Measurements from ENCODE around the gene PCYT1B.

Gene PCYT1B

DNA sequence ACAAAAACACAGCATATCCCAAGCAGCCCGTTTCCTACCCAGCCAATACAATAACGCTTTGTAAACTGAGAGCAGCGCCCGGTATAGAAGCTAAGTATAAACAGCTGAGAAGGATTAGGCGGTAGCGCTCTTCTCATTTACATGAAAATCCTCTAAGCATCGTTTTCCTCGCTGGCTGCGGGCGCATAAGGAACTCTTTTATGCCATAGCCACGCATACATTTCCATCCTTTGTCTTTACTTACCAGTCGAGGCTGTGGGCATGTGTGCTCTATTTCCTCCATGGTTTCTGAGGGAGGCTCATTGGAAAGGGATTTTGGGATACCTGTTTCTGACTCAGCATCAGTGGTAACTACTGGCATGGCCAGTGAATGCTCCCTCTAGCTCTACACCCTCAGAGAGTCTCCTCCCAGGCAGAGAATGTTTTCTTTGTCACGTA lies 383 bp downstream of the PCYT1B start:
- H3K4me3 ChIP-seq (ENCODE audit: control insufficient read depth in 1 of 7, extremely low read depth in 1 of 7, insufficient read depth in 4 of 7, low read depth in 2 of 7, low read length in 6 of 7), result peak overlapping the region; percentile 20 to 85 (median 64)
- H3K36me3 ChIP-seq (ENCODE audit: control insufficient read depth in 4 of 4, insufficient read depth in 4 of 4, low read length in 3 of 4), result peaks cover 0 to 3% (median 1%) of the 10 kb centered on the region in 4 experiments
- ChIA-PET CTCF (interaction anchor here (0.5 to 1.6 kb wide), 4 partner anchors 11 to 801 kb away, joined by 3 to 5 read pairs (median 4); no protein-coding TSS in a partner anchor), POLR2A (no interaction called here)
- peaks cover 0 to 11% (median 0%) of the 10 kb centered on the region in 5 experiments for H3K27me3 ChIP-seq (replicated peaks in 2 of 5; ENCODE audit: control insufficient read depth in 4 of 5, insufficient read depth in 5 of 5, low read length in 4 of 5)
- DNase-seq, result peak in 2 of 3 donors; percentile 14 to 30
- H3K27ac ChIP-seq (ENCODE audit: insufficient read depth in 1 of 2, low read depth in 1 of 2, low read length in 2 of 2, poor library complexity in 1 of 2, severe bottlenecking in 2 of 2), result peak overlapping the region; percentile 62 to 80
- H3K4me1 ChIP-seq (ENCODE audit: control extremely low read depth in 1 of 4, control insufficient read depth in 4 of 4, insufficient read depth in 4 of 4, low read length in 3 of 4), result peaks cover 0 to 15% (median 9%) of the 10 kb centered on the region in 4 experiments
- 7% methylated on average over 12 of the region's 13 CpGs for WGBS (ENCODE audit: insufficient coverage)
- no peaks in the 10 kb centered on the region for H3K9me3 ChIP-seq (ENCODE audit: control extremely low read depth in 1 of 5, control insufficient read depth in 4 of 5, insufficient read depth in 2 of 5, low read depth in 1 of 5, low read length in 4 of 5)

DNA sequence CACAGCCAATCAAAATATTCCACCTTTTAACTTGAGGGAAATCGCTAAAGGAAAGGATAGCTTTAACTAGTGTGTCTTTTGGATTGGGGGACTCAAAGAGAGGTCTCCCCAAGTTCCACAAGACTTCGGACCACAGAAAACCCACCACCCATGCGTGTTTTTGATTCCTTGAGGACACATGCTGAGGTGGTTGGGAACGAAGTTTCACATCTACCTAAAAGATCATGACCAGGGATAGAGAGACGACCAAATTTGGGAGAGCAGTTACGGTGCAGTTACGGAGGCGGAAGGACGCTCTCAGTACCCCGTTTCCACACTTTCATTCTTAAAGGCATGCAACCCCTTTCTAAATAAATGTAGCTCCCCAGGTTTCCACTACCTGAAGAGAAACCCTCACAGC lies 1.1 kb downstream of the PCYT1B start:
- no CpG with 5 or more reads among the region's 10 CpGs for WGBS (ENCODE audit: insufficient coverage)
- Histone ChIP-seq H3K27ac (ENCODE audit: insufficient read depth in 1 of 2, low read depth in 1 of 2, low read length in 2 of 2, poor library complexity in 1 of 2, severe bottlenecking in 2 of 2) (peak overlapping the region; percentile 62 to 80), H3K4me1 (ENCODE audit: control extremely low read depth in 1 of 4, control insufficient read depth in 4 of 4, insufficient read depth in 4 of 4, low read length in 3 of 4) (peaks cover 0 to 15% (median 9%) of the 10 kb centered on the region in 4 experiments), H3K9me3 (ENCODE audit: control extremely low read depth in 1 of 5, control insufficient read depth in 4 of 5, insufficient read depth in 2 of 5, low read depth in 1 of 5, low read length in 4 of 5) (no peaks in the 10 kb centered on the region), H3K36me3 (ENCODE audit: control insufficient read depth in 4 of 4, insufficient read depth in 4 of 4, low read length in 3 of 4) (peaks cover 0 to 3% (median 1%) of the 10 kb centered on the region in 4 experiments), H3K4me3 (ENCODE audit: control insufficient read depth in 1 of 7, extremely low read depth in 1 of 7, insufficient read depth in 4 of 7, low read depth in 2 of 7, low read length in 6 of 7) (peak overlapping the region in 6 of 7 experiments; percentile 61 to 85 (median 66)), H3K27me3 (replicated peaks in 2 of 5; ENCODE audit: control insufficient read depth in 4 of 5, insufficient read depth in 5 of 5, low read length in 4 of 5) (peaks cover 0 to 11% (median 0%) of the 10 kb centered on the region in 5 experiments)
- ChIA-PET CTCF (interaction anchor here (0.5 to 1.6 kb wide), 3 partner anchors 10 to 800 kb away, joined by 3 to 4 read pairs (median 3); no protein-coding TSS in a partner anchor), POLR2A (no interaction called here)
- DNase-seq, result peak in 2 of 3 donors; percentile 12 to 17

DNA sequence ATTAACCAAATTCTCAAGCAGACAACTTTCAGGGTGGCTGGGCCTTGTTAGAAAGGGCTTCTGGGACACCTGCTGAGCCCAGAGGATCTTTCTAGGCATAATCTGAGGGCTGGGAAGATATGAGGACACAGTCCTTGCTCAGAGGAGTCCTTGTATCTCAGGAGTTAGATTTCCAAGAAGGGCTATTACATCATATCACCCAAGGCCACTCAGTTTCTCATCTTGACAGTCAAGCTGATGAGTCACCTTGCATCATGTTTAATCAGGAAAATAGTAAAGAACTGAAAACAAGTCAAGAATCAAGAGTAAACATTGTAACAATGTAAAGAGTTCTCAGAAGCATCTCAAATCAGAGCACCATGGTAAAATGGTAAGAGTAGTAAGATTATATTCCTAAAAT lies 4.0 kb downstream of the PCYT1B start:
- no peak for DNase-seq
- Histone ChIP-seq H3K9me3 (ENCODE audit: control extremely low read depth in 1 of 5, control insufficient read depth in 4 of 5, insufficient read depth in 2 of 5, low read depth in 1 of 5, low read length in 4 of 5) (no peaks in the 10 kb centered on the region), H3K4me1 (ENCODE audit: control extremely low read depth in 1 of 4, control insufficient read depth in 4 of 4, insufficient read depth in 4 of 4, low read length in 3 of 4) (peaks cover 0 to 14% (median 9%) of the 10 kb centered on the region in 4 experiments), H3K27me3 (replicated peaks in 2 of 5; ENCODE audit: control insufficient read depth in 4 of 5, insufficient read depth in 5 of 5, low read length in 4 of 5) (peaks cover 0 to 11% (median 0%) of the 10 kb centered on the region in 5 experiments), H3K4me3 (ENCODE audit: control insufficient read depth in 1 of 7, extremely low read depth in 1 of 7, insufficient read depth in 4 of 7, low read depth in 2 of 7, low read length in 6 of 7) (no peak overlapping the region), H3K36me3 (ENCODE audit: control insufficient read depth in 4 of 4, insufficient read depth in 4 of 4, low read length in 3 of 4) (peaks cover 0 to 3% (median 1%) of the 10 kb centered on the region in 4 experiments), H3K27ac (ENCODE audit: insufficient read depth in 1 of 2, low read depth in 1 of 2, low read length in 2 of 2, poor library complexity in 1 of 2, severe bottlenecking in 2 of 2) (no peak overlapping the region)
- CTCF ChIA-PET, result no interaction called here
- POLR2A ChIA-PET, result no interaction called here

DNA sequence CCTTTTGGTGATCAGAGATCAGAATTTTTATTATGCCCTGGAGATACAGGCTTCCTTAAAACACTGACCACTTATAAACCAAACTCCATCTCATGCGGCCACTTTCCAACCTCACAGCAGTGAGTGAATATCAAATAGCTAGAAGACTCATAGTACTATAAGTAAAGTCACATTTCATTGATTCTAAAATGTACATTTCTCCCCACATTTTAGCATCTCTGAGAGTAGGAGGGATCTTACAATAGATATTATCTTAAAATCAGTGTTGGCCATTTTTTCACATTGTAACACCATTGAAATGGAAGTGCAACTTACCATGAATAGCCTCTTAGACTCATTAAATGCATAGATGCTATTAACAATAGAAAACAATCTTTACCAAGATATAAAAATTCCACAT lies 17.4 kb downstream of the PCYT1B start:
- ChIA-PET POLR2A (no interaction called here), CTCF (no interaction called here)
- H3K27me3 ChIP-seq (replicated peaks in 2 of 5; ENCODE audit: control insufficient read depth in 4 of 5, insufficient read depth in 5 of 5, low read length in 4 of 5), result peaks cover 0 to 2% (median 0%) of the 10 kb centered on the region in 5 experiments
- no peak for DNase-seq
- no peak overlapping the region for H3K4me3 ChIP-seq (ENCODE audit: control insufficient read depth in 1 of 7, extremely low read depth in 1 of 7, insufficient read depth in 4 of 7, low read depth in 2 of 7, low read length in 6 of 7)
- no peaks in the 10 kb centered on the region for H3K9me3 ChIP-seq (ENCODE audit: control extremely low read depth in 1 of 5, control insufficient read depth in 4 of 5, insufficient read depth in 2 of 5, low read depth in 1 of 5, low read length in 4 of 5)
- no CpG with 5 or more reads among the region's 1 CpG for WGBS (ENCODE audit: insufficient coverage)
- no peaks in the 10 kb centered on the region for H3K4me1 ChIP-seq (ENCODE audit: control extremely low read depth in 1 of 4, control insufficient read depth in 4 of 4, insufficient read depth in 4 of 4, low read length in 3 of 4)
- H3K36me3 ChIP-seq (ENCODE audit: control insufficient read depth in 4 of 4, insufficient read depth in 4 of 4, low read length in 3 of 4), result no peaks in the 10 kb centered on the region
- H3K27ac ChIP-seq (ENCODE audit: insufficient read depth in 1 of 2, low read depth in 1 of 2, low read length in 2 of 2, poor library complexity in 1 of 2, severe bottlenecking in 2 of 2), result no peak overlapping the region

DNA sequence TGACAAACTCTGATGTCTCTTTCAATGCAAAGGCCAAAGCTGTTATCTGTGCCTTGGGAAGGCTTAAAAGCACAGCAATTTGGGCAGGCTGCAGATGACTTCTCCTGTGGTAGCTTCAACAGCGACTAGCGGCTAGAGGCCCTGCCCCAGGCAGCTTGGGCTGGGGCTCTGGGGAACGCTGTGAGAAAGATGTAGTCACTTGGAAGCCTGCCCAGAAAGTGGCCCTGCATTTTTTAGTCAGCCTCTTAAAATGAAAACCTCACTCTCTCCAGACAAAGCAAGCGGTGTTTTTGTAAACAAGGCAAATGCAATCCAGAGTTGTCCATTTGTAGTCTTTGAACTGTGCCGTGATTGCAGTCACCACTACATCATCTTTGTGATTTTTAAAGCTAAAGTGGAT lies 27.5 kb downstream of the PCYT1B start:
- POLR2A ChIA-PET, result no interaction called here

DNA sequence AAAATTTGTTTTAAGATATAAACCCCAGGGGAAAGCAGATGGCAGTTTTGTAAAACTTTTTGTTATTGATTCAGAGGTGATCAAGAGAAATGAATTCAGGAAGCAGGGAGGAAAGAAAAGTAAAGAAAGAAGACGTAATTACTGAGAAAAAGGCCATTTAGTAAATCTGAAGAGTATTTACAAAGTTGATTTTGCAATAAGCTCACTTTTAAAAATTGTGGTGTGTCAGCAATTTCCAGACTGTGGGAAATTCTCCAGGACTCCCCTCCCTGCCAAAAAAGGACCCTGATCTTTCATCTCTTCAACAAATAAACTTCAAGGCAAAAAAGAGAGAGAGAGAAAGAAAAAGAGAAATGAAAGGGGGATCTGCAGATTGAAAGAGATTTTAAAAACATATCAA lies 36.6 kb downstream of the PCYT1B start:
- ChIA-PET CTCF (no interaction called here), POLR2A (no interaction called here)
- Histone ChIP-seq H3K27ac (ENCODE audit: insufficient read depth in 1 of 2, low read depth in 1 of 2, low read length in 2 of 2, poor library complexity in 1 of 2, severe bottlenecking in 2 of 2) (no peak overlapping the region), H3K36me3 (ENCODE audit: control insufficient read depth in 4 of 4, insufficient read depth in 4 of 4, low read length in 3 of 4) (peaks cover 0 to 2% (median 0%) of the 10 kb centered on the region in 4 experiments), H3K4me3 (ENCODE audit: control insufficient read depth in 1 of 7, extremely low read depth in 1 of 7, insufficient read depth in 4 of 7, low read depth in 2 of 7, low read length in 6 of 7) (no peak overlapping the region), H3K9me3 (ENCODE audit: control extremely low read depth in 1 of 5, control insufficient read depth in 4 of 5, insufficient read depth in 2 of 5, low read depth in 1 of 5, low read length in 4 of 5) (no peaks in the 10 kb centered on the region), H3K4me1 (ENCODE audit: control extremely low read depth in 1 of 4, control insufficient read depth in 4 of 4, insufficient read depth in 4 of 4, low read length in 3 of 4) (no peaks in the 10 kb centered on the region), H3K27me3 (replicated peaks in 2 of 5; ENCODE audit: control insufficient read depth in 4 of 5, insufficient read depth in 5 of 5, low read length in 4 of 5) (peaks cover 0 to 2% (median 0%) of the 10 kb centered on the region in 5 experiments)
- 40% methylated on average over 1 of the region's 1 CpG for WGBS (ENCODE audit: insufficient coverage)
- no peak for DNase-seq

More for the DNA sequence above, 27.5 kb downstream of the PCYT1B start:
- Histone ChIP-seq H3K36me3 (ENCODE audit: control insufficient read depth in 4 of 4, insufficient read depth in 4 of 4, low read length in 3 of 4) (peaks cover 0 to 2% (median under 1%) of the 10 kb centered on the region in 4 experiments), H3K27ac (ENCODE audit: insufficient read depth in 1 of 2, low read depth in 1 of 2, low read length in 2 of 2, poor library complexity in 1 of 2, severe bottlenecking in 2 of 2) (no peak overlapping the region), H3K9me3 (ENCODE audit: control extremely low read depth in 1 of 5, control insufficient read depth in 4 of 5, insufficient read depth in 2 of 5, low read depth in 1 of 5, low read length in 4 of 5) (no peaks in the 10 kb centered on the region), H3K27me3 (replicated peaks in 2 of 5; ENCODE audit: control insufficient read depth in 4 of 5, insufficient read depth in 5 of 5, low read length in 4 of 5) (no peaks in the 10 kb centered on the region), H3K4me3 (ENCODE audit: control insufficient read depth in 1 of 7, extremely low read depth in 1 of 7, insufficient read depth in 4 of 7, low read depth in 2 of 7, low read length in 6 of 7) (no peak overlapping the region), H3K4me1 (ENCODE audit: control extremely low read depth in 1 of 4, control insufficient read depth in 4 of 4, insufficient read depth in 4 of 4, low read length in 3 of 4) (no peaks in the 10 kb centered on the region)
- CTCF ChIA-PET, result no interaction called here
- 77% methylated on average over 5 of the region's 5 CpGs for WGBS (ENCODE audit: insufficient coverage)
- peak in 2 of 3 donors; percentile 27 to 33 for DNase-seq

DNA sequence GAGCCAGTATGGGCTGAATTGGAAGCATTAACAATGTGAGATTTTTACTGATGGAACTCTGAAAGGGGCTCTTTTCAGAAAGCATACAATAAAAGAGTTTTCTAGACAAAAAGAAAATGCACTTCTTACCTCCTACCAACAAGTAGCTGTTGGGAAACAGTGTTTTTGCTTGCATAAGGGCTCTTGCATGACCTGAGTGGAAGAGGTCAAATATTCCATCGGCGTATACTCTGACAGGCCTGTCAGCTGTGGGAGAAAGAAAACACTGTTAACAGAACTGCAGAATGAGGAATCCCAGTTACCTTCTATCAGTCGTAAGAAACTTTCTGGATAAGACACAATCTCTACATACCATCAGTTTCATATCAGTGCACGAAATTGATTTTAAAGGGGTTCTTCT lies 39.5 kb downstream of the PCYT1B start:
- ChIA-PET POLR2A (no interaction called here), CTCF (no interaction called here)
- Histone ChIP-seq H3K4me3 (ENCODE audit: control insufficient read depth in 1 of 7, extremely low read depth in 1 of 7, insufficient read depth in 4 of 7, low read depth in 2 of 7, low read length in 6 of 7) (no peak overlapping the region), H3K4me1 (ENCODE audit: control extremely low read depth in 1 of 4, control insufficient read depth in 4 of 4, insufficient read depth in 4 of 4, low read length in 3 of 4) (no peaks in the 10 kb centered on the region), H3K27me3 (replicated peaks in 2 of 5; ENCODE audit: control insufficient read depth in 4 of 5, insufficient read depth in 5 of 5, low read length in 4 of 5) (peaks cover 0 to 2% (median 0%) of the 10 kb centered on the region in 5 experiments), H3K36me3 (ENCODE audit: control insufficient read depth in 4 of 4, insufficient read depth in 4 of 4, low read length in 3 of 4) (peaks cover 0 to 2% (median 0%) of the 10 kb centered on the region in 4 experiments), H3K9me3 (ENCODE audit: control extremely low read depth in 1 of 5, control insufficient read depth in 4 of 5, insufficient read depth in 2 of 5, low read depth in 1 of 5, low read length in 4 of 5) (no peaks in the 10 kb centered on the region), H3K27ac (ENCODE audit: insufficient read depth in 1 of 2, low read depth in 1 of 2, low read length in 2 of 2, poor library complexity in 1 of 2, severe bottlenecking in 2 of 2) (no peak overlapping the region)
- WGBS (ENCODE audit: insufficient coverage), result 89% methylated on average over 3 of the region's 4 CpGs
- DNase-seq, result no peak
